K562 (cell line): ENCODE results near the gene CMIP. TPM values are rescaled to one million over a fixed set of nuclear protein-coding genes. Genes with fewer than 3 reads are reported as not detected.

Source experiments
- ATAC-seq: fragments of 200-7000 bp; cut with Tn5 transposase; 3 replicates; pipeline ENCODE4 v1.9.1; 2020; ENCODE audit warnings: moderate library complexity
- BruUV-seq: library from RNA; stranded (reverse); fragments of 400-500 nt; replicated peaks from 2 replicates; lab custom pipeline; 2021; lab: Mats Ljungman, UMichigan
- CTCF ChIA-PET: fragments of 300-600 bp; formaldehyde crosslinking; extraction: SDS; loops from one replicate; lab custom pipeline; 2021; ENCODE audit warnings: low intra/inter-chr PET ratio; lab: Yijun Ruan, JAX
- POLR2A ChIA-PET: fragments of 300-600, 350-650 bp; sonication (Branson Sonifier 250); formaldehyde crosslinking; extraction: SDS; loops from one replicate; lab custom pipeline; 2021; ENCODE audit warnings: antibody characterized with exemption, inconsistent platforms; lab: Yijun Ruan, JAX
- DNase-seq, 4 experiments: peaks; one replicate each; pipeline versions ENCODE4 v3.0.0 to v3.0.0-alpha.2; 2011 to 2018; ENCODE audit warnings: low spot score in 3 of 4, mixed read lengths in 3 of 4; ENCODE audit errors: extremely low read depth in 1 of 4
- FAIRE-seq: peaks from 2 replicates; lab custom pipeline; 2011; peaks lifted over from hg19 to GRCh38; lab: Jason Lieb, UNC
- H2AFZ ChIP-seq: 2 replicates; pipeline ENCODE4 v1.6.0; 2011; ENCODE audit warnings: low read depth, low read length, control low read depth, inconsistent platforms
- H3K27ac ChIP-seq: fragments of 200-600 bp; 3 replicates; pipeline ENCODE4 v1.8.0; 2011; ENCODE audit warnings: low read depth, mild to moderate bottlenecking, control low read depth, inconsistent platforms, low read length, moderate library complexity, mixed read lengths; ENCODE audit errors: extremely low read depth
- H3K27me3 ChIP-seq, 2 experiments: fragments of 300-600 bp in 1 of 2; 2 replicates in 1 of 2; 3 replicates in 1 of 2; pipeline versions ENCODE4 v1.6.0 to v1.8.0; 2011; ENCODE audit warnings: inconsistent platforms in 2 of 2, low read length in 2 of 2, mild to moderate bottlenecking in 1 of 2, mixed read lengths in 1 of 2, moderate library complexity in 1 of 2; ENCODE audit not compliant: control insufficient read depth in 2 of 2, insufficient read depth in 2 of 2
- H3K36me3 ChIP-seq: fragments of 300-600 bp; 3 replicates; pipeline ENCODE4 v1.8.0; 2011; ENCODE audit warnings: mild to moderate bottlenecking, low read length, inconsistent platforms; ENCODE audit not compliant: control insufficient read depth, insufficient read depth
- H3K4me1 ChIP-seq, 2 experiments: fragments of 200-600 bp in 1 of 2; replicated peaks in 1 of 2; 2 replicates in 1 of 2; 3 replicates in 1 of 2; pipeline versions ENCODE4 v1.5.1 to v1.8.0; 2011; ENCODE audit warnings: inconsistent platforms in 2 of 2, low read length in 2 of 2, mild to moderate bottlenecking in 1 of 2, mixed read lengths in 1 of 2, moderate library complexity in 1 of 2; ENCODE audit not compliant: control insufficient read depth in 2 of 2, insufficient read depth in 2 of 2
- H3K4me2 ChIP-seq: 2 replicates; pipeline ENCODE4 v1.6.1; 2011; ENCODE audit warnings: low read length, control low read depth, inconsistent platforms, mixed read lengths; ENCODE audit not compliant: insufficient read depth
- H3K4me3 ChIP-seq: fragments of 200-600 bp; sonication (generic), shearing (Covaris generic); 2 replicates; pipeline ENCODE4 v1.5.1; 2016; ENCODE audit warnings: control low read depth, inconsistent platforms
- H3K79me2 ChIP-seq: fragments of 200-600 bp; 3 replicates; pipeline ENCODE4 v1.8.0; 2011; ENCODE audit warnings: low read length, inconsistent platforms; ENCODE audit not compliant: control insufficient read depth, insufficient read depth
- H3K9ac ChIP-seq, 2 experiments: 2 replicates each; pipeline versions ENCODE4 v1.6.0 to v1.6.1; 2011; ENCODE audit warnings: low read depth in 2 of 2, low read length in 2 of 2, control low read depth in 1 of 2, inconsistent platforms in 1 of 2, mild to moderate bottlenecking in 1 of 2, mixed read lengths in 1 of 2; ENCODE audit not compliant: insufficient read depth in 1 of 2
- H3K9me1 ChIP-seq: one replicate; pipeline ENCODE4 v1.6.0; 2011; ENCODE audit warnings: inconsistent platforms, mild to moderate bottlenecking, low read length, moderate library complexity; ENCODE audit not compliant: control insufficient read depth, insufficient read depth
- H3K9me3 ChIP-seq: replicated peaks from 2 replicates; pipeline ENCODE4 v1.5.1; 2011; ENCODE audit warnings: low read depth, low read length, inconsistent platforms; ENCODE audit not compliant: control insufficient read depth, insufficient read depth
- H4K20me1 ChIP-seq: replicated peaks from 2 replicates; pipeline ENCODE4 v1.6.1; 2011; ENCODE audit warnings: low read length, inconsistent platforms, mixed read lengths; ENCODE audit not compliant: control insufficient read depth, insufficient read depth
- BRF1 ChIP-seq: IDR thresholded peaks from 3 replicates; pipeline ENCODE4 v1.6.1; 2011; ENCODE audit warnings: borderline replicate concordance, mild to moderate bottlenecking; ENCODE audit not compliant: insufficient read length; ENCODE audit errors: extremely low read depth
- CTCFL ChIP-seq: IDR thresholded peaks from 2 replicates; pipeline ENCODE4 v1.6.1; 2011; ENCODE audit warnings: borderline replicate concordance, low read depth, mild to moderate bottlenecking, moderate library complexity, low read length; ENCODE audit not compliant: insufficient read depth, poor library complexity, severe bottlenecking
- NR2C2 ChIP-seq, 2 experiments: fragments of 200-800 bp in 1 of 2; sonication (Bioruptor generic) in 1 of 2; sonication (generic) in 1 of 2; formaldehyde crosslinking in 1 of 2; IDR thresholded peaks; 2 replicates each; pipeline versions ENCODE4 v1.6.1 to v1.8.0; 2016 to 2022; ENCODE audit warnings: mild to moderate bottlenecking in 1 of 2, missing compliant biosample characterization in 1 of 2, missing genetic modification characterization in 1 of 2, missing genetic modification reagents in 1 of 2
- RBM17 ChIP-seq: fragments of 200-400 bp; formaldehyde crosslinking; IDR thresholded peaks from 2 replicates; pipeline ENCODE4 v1.6.1; 2017; ENCODE audit warnings: low read depth, mild to moderate bottlenecking, low read length, borderline replicate concordance
- REST ChIP-seq, 2 experiments: fragments of 450-650 bp; formaldehyde crosslinking in 1 of 2; IDR thresholded peaks; 2 replicates each; pipeline versions ENCODE4 v1.4.0 to v1.6.1; 2014 to 2020; ENCODE audit warnings: mild to moderate bottlenecking in 2 of 2, borderline replicate concordance in 1 of 2, low read depth in 1 of 2
- SAFB2 ChIP-seq: fragments of 200-400 bp; formaldehyde crosslinking; IDR thresholded peaks from 2 replicates; pipeline ENCODE4 v1.6.1; 2018; ENCODE audit warnings: borderline replicate concordance, low read length, low read depth, moderate library complexity; ENCODE audit not compliant: severe bottlenecking
- ZNF316 ChIP-seq: fragments of 450-650 bp; IDR thresholded peaks from 2 replicates; pipeline ENCODE4 v1.6.1; 2016
- WGBS: fragments of 100-300 bp; shearing (Covaris generic); methylation state at CpG from one replicate; pipeline ENCODE4 v1.1.6; 2016; ENCODE audit warnings: low coverage, mixed read lengths; ENCODE audit not compliant: insufficient coverage; ENCODE audit errors: missing lambda C conversion rate; 5-methylcytosine and 5-hydroxymethylcytosine counted together
- in situ Hi-C: fragments of 300-500 bp; cut with MboI; formaldehyde crosslinking; loops from 4 replicates; pipeline ENCODE4 v1.15.0; 2018; ENCODE audit warnings: inconsistent platforms, mixed read lengths
- intact Hi-C: fragments of 100-400 bp; cut with micrococcal nuclease; formaldehyde crosslinking; loops from 2 replicates; pipeline ENCODE4 v1.14.2; 2022
- polyA plus RNA-seq, 8 experiments: library from polyadenylated mRNA; depleted of rRNA in 4 of 8; stranded (reverse) in 5 of 8; unstranded in 3 of 8; fragments of >200 nt; fragmentation: Nextera tagmentation in 2 of 8; fragmentation: Illumina TruSeq in 1 of 8; extraction: Ambion mirVana in 2 of 8; extraction: Trizol in 1 of 8; gene quantifications; 2 replicates each; pipeline versions ENCODE4 v1.2.1 to v1.2.3, GENCODE V29; 2011 to 2014; ENCODE audit warnings: inconsistent platforms in 1 of 8, missing spikeins in 1 of 8
- total RNA-seq, 7 experiments: library from RNA; depleted of rRNA in 6 of 7; stranded (reverse); fragments of >200 nt in 6 of 7; fragmentation: Illumina TruSeq in 2 of 7; extraction: Trizol in 2 of 7; gene quantifications; 2 replicates each; pipeline versions ENCODE4 v1.2.1 to v1.2.3, GENCODE V29; 2011 to 2021; ENCODE audit warnings: low replicate concordance in 1 of 7

The CMIP gene
- total and polyA plus RNA-seq, 9 of the 15 experiments (the other 6 are each of a cell fraction or from before 2014, with no cell fraction given) = 0.94 to 82.5 (median 10.3) TPM

- peaks cover 9% of the 10 kb centered on the region; the same call in 1 of the 3 replicates for H3K36me3 ChIP-seq
- WGBS = 77% methylated on average over 18 of the region's 18 CpGs
- H3K9me1 ChIP-seq = no peaks in the 10 kb centered on the region
- H3K79me2 ChIP-seq = peaks cover 76% of the 10 kb centered on the region
- no TSS peak for BruUV-seq
- ChIA-PET POLR2A (interaction anchor here (0.6 to 3.4 kb wide), 3 partner anchors 11 to 98 kb away, joined by 3 to 16 read pairs (median 3); no protein-coding TSS in a partner anchor), CTCF (interaction anchor here (1.0 to 1.2 kb wide), 2 partner anchors 135 to 172 kb away, joined by 4 read pairs; no protein-coding TSS in a partner anchor)
- peaks cover 0 to 15% of the 10 kb centered on the region in 2 experiments; a peak in 3 of 5 replicates for H3K4me1 ChIP-seq
- in situ Hi-C loops = no loop called here
- DNase-seq (peak in 1 of 4 experiments; percentile 47), ATAC-seq (peak; percentile 75), FAIRE-seq (no peak)
- no peaks in the 10 kb centered on the region for H3K27me3 ChIP-seq
- no peak overlapping the region for H3K4me2 ChIP-seq
- intact Hi-C loops = loop anchor here (5.0 kb wide), 1 partner anchor 136 kb away; no protein-coding TSS in a partner anchor
- H3K9me3 ChIP-seq = no peaks in the 10 kb centered on the region
- no peak overlapping the region for H3K27ac ChIP-seq
- no peak overlapping the region for H3K9ac ChIP-seq
- no peak overlapping the region for H2AFZ ChIP-seq
- H4K20me1 ChIP-seq = peaks cover 20% of the 10 kb centered on the region
- H3K4me3 ChIP-seq = no peak overlapping the region
- peak; percentile 14 for TF ChIP-seq CTCFL
- TF ChIP-seq SAFB2 = no peak
- TF ChIP-seq BRF1 = no peak
- TF ChIP-seq REST (IDR thresholded peaks at IDR 0.05; ENCODE audit: borderline replicate concordance) = peak; percentile 42; the same call in 1 of the 2 replicates
- TF ChIP-seq REST (CRISPR knock-in tag; IDR thresholded peaks at IDR 0.05; ENCODE audit: low read depth) = no peak
- TF ChIP-seq ZNF316 = peak; percentile 52; the same call in 1 of the 2 replicates
- no peak for TF ChIP-seq NR2C2 (CRISPR knock-in tag; IDR thresholded peaks at IDR 0.05)
- TF ChIP-seq NR2C2 (tag; IDR thresholded peaks at IDR 0.05) = no peak
- no peak for TF ChIP-seq RBM17
Observed at GRCh38 chr16:81537721-81538561, 93.3 kb downstream of the CMIP start.
